GM10847 (cell line): ENCODE measurements around the gene SLIT3.

Experiments
- POLR2A ChIP-seq: IDR thresholded peaks from 2 replicates; pipeline ENCODE4 v1.6.1; 2011; ENCODE audit not compliant: insufficient read length; ENCODE audit errors: extremely low read depth

The SLIT3 gene

GRCh38 chr5:168962306-168962705 lies 338.6 kb downstream of the SLIT3 start:
- TF ChIP-seq POLR2A: no peak

GRCh38 chr5:168961681-168962080 lies 339.3 kb downstream of the SLIT3 start:
- no peak for TF ChIP-seq POLR2A

GRCh38 chr5:168960497-168960896 lies 340.4 kb downstream of the SLIT3 start:
- no peak for TF ChIP-seq POLR2A

- TF ChIP-seq POLR2A: no peak
Observed at GRCh38 chr5:168953351-168953750, 347.6 kb downstream of the SLIT3 start.

GRCh38 chr5:168952196-168952595 lies 348.7 kb downstream of the SLIT3 start:
- no peak for TF ChIP-seq POLR2A

- no peak for TF ChIP-seq POLR2A
Observed at GRCh38 chr5:168951769-168952168, 349.2 kb downstream of the SLIT3 start.

- no peak for TF ChIP-seq POLR2A
Observed at GRCh38 chr5:168951356-168951755, 349.6 kb downstream of the SLIT3 start.

- no peak for TF ChIP-seq POLR2A
Observed at GRCh38 chr5:168950241-168950951, 350.5 kb downstream of the SLIT3 start.

GRCh38 chr5:168948746-168949145 lies 352.2 kb downstream of the SLIT3 start:
- TF ChIP-seq POLR2A: no peak

GRCh38 chr5:168947212-168947868 lies 353.6 kb downstream of the SLIT3 start:
- no peak for TF ChIP-seq POLR2A

GRCh38 chr5:168946363-168946762 lies 354.6 kb downstream of the SLIT3 start:
- no peak for TF ChIP-seq POLR2A

GRCh38 chr5:168944004-168944403 lies 356.9 kb downstream of the SLIT3 start:
- TF ChIP-seq POLR2A: no peak

GRCh38 chr5:168943091-168943884 lies 357.7 kb downstream of the SLIT3 start:
- no peak for TF ChIP-seq POLR2A

GRCh38 chr5:168941901-168942300 lies 359.0 kb downstream of the SLIT3 start:
- no peak for TF ChIP-seq POLR2A

- TF ChIP-seq POLR2A: no peak
Observed at GRCh38 chr5:168940712-168941111, 360.2 kb downstream of the SLIT3 start.
